Globus pallidus (tissue), 1 donor: ENCODE results near the gene ARHGEF4.

Source experiments
- DNase-seq: peaks from one replicate; pipeline ENCODE4 v3.0.0-alpha.2; 2015; ENCODE audit warnings: low spot score

Gene ARHGEF4

DNA sequence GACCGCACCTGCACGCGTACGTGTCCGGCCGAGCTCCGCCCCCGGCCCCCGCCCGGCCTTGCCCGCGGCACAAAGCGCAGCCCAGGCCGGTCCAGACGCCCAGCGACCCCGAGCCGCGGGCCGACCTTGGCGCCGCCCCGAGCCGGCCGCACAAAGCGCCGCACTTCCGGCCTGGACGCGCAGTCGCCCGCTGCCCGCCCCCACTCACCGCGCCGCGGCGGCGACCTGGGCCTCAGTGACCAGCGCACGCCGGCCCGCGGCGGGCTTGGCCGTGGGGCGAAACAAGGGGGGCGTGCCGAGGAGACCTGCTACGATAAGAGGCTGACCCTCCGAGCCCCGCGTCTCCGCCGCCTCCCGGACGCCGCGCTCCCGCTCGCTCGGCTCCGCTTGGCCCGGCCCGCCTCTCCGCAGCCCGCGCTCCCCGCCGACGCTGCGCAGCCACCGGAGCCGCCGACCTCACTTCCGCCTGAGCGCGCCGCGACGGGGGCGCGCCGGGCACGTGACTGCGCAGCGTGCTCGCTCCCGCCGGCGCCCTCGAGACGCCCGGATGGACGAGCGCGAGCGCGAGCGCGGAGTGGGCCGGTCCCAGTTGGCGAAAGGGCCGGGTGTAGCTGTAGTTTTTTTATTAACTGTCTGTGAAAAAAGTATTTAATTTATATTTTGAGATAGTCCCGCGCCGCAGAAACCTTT lies 256.4 kb downstream of the ARHGEF4 start, which contains the start of gene FAM168B:
FAM168B (minus strand) TSS at position 455 of the 690 bp plus-strand sequence. CDS start 10,814 bp downstream, outside the sequence.
- peak; percentile 83 for DNase-seq

DNA sequence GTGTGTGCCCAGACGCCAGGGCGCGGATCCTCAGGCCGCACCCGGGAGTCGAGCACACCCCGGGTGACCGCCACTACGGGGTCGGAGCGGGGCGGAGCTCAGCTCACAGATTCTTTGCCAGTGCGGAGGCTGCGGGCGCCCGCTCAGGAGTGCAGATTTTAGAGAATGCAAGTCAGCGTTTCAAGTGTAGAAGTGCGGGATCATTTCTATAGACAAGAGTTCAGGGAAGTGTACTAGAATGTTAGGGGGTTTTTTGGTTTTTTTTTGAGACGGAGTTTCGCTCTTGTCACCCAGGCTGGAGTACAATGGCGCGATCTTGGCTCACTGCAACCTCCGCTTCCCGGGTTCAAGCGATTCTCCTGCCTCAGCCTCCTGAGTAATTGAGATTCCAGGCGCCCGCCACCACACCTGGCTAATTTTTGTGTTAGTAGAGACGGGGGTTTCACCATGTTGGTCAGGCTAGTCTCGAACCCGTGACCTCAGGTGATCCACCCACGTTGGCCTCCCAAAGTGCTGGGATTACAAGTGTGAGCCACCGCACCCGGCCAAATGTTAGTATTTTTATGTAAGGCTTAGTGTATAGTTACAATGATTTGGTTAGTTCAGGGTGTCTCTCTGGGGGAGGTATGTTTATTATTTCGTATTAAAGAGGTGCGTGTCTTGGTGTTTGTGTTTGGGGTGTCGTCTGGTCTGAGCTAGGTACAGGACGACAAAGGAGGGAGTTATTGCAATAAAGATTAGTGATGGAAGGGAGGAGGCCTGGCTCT lies 257.2 kb downstream of the ARHGEF4 start:
- no peak for DNase-seq

DNA sequence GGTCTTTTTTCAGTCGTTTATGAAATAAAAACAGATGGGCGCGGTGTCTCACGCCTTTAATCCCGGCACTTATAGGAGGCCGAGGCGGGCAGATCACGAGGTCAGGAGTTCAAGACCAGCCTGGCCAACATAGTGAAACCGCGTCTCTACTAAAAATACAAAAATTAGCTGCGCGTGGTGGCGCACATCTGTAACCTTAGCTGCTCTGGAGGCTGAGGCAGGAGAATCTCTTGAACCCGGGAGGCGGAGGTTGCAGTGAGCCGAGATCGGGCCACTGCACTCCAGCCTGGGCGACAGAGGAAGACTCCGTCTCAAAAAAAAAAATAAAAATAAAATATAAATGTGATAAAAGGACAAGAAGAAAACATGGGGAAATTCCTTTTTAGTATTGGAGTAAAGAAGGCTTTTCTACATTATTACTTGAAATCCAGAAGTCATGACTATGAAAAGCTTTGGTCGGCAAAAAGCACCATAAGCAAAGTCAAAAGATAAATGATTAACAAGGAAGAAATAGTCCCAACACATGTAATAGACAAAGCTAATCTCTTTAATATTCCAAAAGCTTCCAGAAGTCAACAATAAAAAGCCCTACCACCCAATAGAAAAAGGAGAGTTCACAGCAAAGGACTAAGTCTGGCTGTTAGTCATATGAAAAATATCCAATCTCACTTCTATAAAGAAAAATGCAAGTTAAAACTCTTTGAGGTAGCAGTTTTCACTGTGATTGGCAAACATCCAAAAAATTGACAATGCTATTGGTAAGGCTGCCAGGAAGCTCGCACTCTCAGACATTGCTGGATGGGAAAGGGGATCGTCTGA lies 258.0 kb downstream of the ARHGEF4 start:
- DNase-seq: no peak
